H1 (cell line): ENCODE results near the gene PDGFRA.
"Not testable (repeated sequence)": the region's sequence is repeated elsewhere in the genome, so short reads cannot be mapped to it uniquely, and the experiment has no call there.

Source experiments
- CTCF ChIP-seq, 3 experiments: IDR thresholded peaks; 1 replicate in 2 of 3; 2 replicates in 1 of 3; pipeline versions ENCODE4 v1.5.1 to v1.6.1; 2011; ENCODE audit warnings: low read length in 3 of 3, mild to moderate bottlenecking in 3 of 3, inconsistent platforms in 2 of 3, low read depth in 1 of 3, moderate library complexity in 1 of 3; ENCODE audit not compliant: insufficient read depth in 1 of 3; ENCODE audit errors: control extremely low read depth in 1 of 3
- HDAC6 ChIP-seq: IDR thresholded peaks from one replicate; pipeline ENCODE4 v1.7.1; 2012; ENCODE audit warnings: low read depth, mild to moderate bottlenecking, inconsistent platforms, low read length, moderate library complexity
- POLR2AphosphoS5 ChIP-seq: IDR thresholded peaks from 2 replicates; pipeline ENCODE4 v1.6.1; 2011; ENCODE audit warnings: low read depth, low read length
- SP1 ChIP-seq: IDR thresholded peaks from 2 replicates; pipeline ENCODE4 v1.6.1; 2011; ENCODE audit warnings: low read depth, low read length

GRCh38 chr4:54241268-54241823 lies 12.3 kb downstream of the PDGFRA start:
- not testable (repeated sequence) for TF ChIP-seq POLR2AphosphoS5; HDAC6; CTCF (IDR thresholded peaks at IDR 0.05; ENCODE audit: control extremely low read depth in 1 of 3, insufficient read depth in 1 of 3, low read depth in 1 of 3, low read length in 3 of 3); SP1
